GM18870 (cell line): Measurements from ENCODE around the gene SMARCAL1.

ENCODE experiments used
- ATAC-seq: cut with Tn5 transposase; IDR thresholded peaks from one replicate; pipeline ENCODE4 v1.9.1; 2021; ENCODE audit warnings: moderate library complexity; ENCODE audit not compliant: unreplicated experiment

The SMARCAL1 gene

DNA sequence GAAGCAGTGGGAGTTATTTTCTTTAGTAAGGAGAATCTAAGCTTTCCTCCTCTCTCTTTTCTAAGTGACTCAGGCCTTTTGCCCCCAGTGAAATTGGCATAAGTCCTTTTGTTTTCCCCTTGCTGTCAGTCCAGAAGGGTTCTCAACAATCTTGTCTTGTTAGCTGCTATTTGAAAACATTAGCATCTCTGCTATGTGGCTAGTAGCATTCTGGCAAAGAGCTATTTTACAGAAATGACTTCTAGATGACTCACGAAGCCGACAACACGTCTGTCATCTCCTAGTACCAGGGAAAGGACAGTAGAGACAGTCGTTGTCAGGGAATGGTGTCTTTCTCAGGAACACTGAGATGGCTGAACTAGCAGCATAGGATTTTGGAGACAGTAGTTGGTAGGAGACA, 14.7 kb downstream of the SMARCAL1 start:
- ATAC-seq, result no peak

DNA sequence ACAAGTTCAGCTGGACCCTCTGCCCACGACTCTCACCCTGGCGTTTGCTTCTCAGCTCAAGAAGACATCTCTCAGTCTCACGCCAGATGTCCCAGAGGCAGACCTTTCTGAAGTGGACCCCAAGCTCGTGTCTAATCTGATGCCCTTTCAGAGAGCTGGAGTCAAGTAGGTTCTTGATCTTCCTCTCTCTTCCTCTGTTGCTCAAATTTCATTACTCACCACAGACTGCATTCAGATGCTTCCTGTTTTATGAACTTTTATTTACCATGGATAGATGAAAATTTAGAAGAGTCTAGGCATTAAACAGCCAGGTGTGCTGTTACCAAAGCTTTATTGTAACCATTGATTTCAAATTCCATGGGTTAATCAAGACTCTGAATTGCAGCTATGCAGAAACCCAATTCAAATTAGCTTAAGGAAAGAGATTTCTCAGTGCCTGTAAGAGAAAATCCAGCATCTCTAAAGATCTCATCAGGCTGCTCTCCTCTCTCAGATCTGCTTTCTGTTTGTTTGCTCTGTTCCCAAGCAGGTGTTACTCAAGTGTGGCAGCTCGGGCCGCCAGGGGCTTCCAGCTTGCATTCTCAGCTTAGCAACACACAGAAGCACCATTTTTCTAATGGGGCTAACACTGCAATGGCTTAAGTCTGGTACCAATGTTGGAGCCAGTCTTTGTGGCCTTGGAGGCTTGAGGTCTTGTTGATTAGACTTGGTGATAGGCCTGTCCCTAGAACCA, 16.5 kb downstream of the SMARCAL1 start:
- no peak for ATAC-seq

DNA sequence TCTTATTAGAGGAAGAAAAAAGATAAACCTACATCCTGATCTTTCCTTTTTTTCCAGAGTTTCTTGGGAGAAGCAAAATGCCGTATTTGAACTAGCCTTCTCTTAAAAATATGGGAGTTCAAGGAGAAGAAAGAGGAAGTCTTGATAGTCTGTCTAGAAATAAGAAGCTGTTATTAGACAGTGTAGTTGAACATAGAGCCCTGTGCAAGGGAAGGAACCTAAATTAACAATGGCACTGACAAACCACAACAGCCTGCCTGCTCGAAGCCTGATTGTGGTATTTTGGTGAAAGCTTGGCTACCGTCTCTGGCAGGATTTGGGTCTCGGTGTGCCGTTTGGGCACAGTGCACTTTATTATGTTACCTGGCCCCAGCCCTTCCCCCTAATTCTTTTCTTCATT, 17.1 kb downstream of the SMARCAL1 start:
- no peak for ATAC-seq

GRCh38 chr2:216430811-216431530, 18.7 kb downstream of the SMARCAL1 start:
- no peak for ATAC-seq

GRCh38 chr2:216431531-216431856, 19.2 kb downstream of the SMARCAL1 start:
- no peak for ATAC-seq

GRCh38 chr2:216436383-216436782, 24.1 kb downstream of the SMARCAL1 start:
- ATAC-seq, result no peak

DNA sequence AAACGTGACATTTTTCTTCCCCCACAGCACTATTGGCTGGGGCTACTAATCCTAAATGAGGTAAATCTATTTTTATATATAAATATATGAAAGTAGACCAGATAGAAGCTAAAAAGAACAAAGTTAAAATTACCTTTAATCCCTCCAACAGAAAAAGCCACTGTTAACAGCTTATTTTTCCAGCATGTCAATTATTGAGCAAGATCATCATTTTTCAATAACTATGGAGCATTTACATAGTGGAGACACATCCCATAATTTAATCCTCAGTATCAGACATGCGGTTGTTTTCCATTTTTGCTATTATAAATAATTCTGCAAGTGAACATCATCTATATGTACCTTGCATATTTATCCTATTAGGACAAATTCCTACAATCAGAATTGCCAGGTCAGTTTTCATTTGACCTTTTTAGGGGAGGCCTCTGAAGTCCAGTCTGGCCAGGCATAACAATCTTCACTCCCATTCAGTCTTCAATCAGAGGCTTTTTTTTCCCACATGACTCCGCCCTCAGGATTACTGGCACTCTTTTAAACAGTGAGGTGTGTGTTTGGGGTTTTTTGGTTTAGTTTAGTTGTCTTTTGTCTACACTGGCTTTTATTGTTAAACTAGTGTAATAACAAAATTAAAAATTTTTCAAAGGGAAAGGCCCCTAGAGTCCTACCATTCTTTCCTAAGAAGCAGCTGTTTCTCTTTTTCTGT, 29.2 kb downstream of the SMARCAL1 start:
- no peak for ATAC-seq

- ATAC-seq, result no peak
Observed at GRCh38 chr2:216445501-216445900, 33.2 kb downstream of the SMARCAL1 start.

DNA sequence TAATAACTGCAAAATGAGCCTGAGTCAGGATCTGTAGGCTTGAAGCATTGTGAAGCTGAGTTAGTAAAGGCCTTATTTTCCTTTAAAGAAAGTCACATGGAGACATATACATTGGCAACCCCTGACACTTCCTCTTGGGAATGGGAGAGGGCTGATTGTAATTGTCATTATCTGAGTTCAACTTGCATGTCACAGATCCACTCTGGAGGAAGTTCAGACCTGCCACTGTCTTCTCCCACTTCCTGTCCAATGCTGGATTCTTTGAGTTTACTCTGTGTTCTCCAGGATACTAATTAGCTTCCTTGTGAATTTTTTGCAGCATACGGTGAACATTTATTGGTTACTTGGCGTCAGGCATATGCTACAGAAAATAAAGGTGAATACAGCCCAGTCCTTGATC, 34.1 kb downstream of the SMARCAL1 start:
- no peak for ATAC-seq

DNA sequence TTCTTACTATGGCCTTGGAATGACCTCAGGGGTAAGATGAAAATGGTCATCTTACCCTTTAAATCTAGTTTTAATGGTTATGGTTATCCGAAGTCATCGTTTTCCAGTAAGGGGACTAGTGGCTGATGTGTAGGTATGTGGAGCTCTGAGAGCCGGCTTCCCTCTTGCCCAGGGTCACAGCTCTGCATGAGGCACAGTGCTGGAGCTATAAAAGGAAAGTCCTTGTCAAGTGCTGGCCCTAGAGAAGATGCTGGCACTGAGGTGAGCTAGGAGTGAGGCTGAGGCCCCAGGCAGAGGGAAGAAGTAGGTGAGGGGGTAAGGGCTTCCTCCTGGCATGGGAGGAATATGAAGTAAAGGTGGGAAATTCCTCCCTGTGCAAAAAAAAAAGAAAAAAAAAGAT, 35.0 kb downstream of the SMARCAL1 start:
- no peak for ATAC-seq

DNA sequence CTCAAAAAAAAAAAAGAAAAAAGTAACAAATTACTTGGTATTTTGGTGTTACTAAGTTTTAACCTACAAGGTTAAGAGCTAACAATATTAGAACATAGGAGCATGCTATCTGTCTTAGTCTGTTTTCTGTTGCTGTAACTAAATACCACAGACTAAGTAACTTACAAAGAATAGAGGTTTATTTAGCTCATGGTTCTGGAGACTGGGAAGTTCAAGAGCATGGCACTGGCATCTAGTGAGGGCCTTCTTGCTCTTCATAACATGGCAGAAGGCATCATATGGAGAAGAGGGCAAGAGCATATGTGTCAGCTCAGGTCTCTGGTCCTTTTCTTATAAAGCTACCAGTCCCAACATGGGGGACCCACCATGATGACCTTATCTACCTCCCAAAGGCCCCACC, 36.5 kb downstream of the SMARCAL1 start:
- no peak for ATAC-seq

GRCh38 chr2:216450346-216450745, 38.1 kb downstream of the SMARCAL1 start:
- no peak for ATAC-seq

DNA sequence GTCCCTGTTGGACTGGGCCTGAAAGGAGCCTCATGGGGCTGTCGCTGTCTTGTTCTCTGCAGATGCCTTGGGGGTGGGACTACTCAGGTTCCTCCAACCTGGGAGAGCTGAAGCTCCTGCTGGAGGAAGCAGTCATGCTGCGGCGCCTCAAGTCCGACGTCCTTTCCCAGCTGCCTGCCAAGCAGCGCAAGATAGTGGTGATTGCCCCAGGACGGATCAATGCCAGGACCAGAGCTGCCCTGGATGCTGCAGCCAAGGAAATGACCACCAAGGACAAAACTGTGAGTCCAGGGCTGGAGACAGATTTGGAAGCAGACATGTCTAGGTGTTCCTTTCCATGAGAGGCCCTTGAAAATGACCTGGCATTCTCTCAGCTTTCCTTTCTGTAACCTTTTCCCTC, 38.5 kb downstream of the SMARCAL1 start:
- ATAC-seq, result no peak

DNA sequence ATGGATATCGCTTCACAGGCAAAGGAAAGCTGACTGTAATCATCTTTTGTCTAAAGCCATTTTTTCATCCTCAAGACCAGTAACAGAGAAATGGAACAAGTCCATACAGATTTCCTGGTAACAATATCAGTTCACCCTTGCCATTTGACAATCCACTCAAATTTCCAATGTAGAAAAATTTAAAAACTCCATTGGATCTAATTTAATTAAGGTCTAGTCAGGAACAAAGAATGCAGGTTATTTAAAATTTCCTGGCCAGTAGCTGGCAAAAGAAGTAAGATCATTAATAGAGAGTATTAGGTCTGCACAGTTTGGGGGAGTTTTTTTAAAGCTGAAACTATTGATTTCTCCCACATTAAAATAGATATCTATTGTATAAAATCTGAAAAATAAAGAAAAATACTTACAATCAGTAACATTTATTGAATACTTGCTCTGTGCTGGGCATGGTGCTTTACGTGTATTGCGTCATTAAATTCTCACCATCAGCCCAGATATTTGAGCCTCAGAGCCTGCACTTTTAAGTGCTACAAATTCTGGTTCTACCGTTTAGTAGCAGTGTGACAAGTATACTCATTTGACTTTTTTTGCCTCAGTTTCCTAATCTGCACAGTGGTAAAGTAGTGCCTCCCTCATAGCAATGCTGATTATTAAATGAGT, 41.8 kb downstream of the SMARCAL1 start:
- no peak for ATAC-seq

DNA sequence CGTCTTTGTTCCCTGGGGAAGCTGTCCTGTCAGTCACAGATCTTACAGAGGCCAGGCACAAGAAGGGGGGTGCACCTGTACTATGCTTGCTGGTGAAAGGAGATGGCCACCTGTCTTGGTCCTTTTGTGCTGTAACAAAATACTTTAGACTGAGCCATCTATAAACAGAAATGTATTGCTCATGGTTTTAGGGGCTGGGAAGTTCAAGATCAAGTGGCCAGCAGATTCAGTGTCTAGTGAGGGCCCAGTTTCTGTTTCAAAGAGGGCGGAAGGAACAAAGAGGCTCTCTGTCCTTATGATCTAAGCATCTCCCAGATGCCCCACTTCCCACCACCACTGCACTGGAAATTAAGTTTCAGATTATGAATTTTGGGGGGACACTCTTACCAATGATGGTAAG, 50.9 kb downstream of the SMARCAL1 start:
- ATAC-seq, result no peak

- ATAC-seq, result no peak
Observed at GRCh38 chr2:216464104-216464720, 51.9 kb downstream of the SMARCAL1 start.

GRCh38 chr2:216465579-216466195, 53.4 kb downstream of the SMARCAL1 start:
- ATAC-seq, result no peak

GRCh38 chr2:216467845-216468244, 55.6 kb downstream of the SMARCAL1 start:
- no peak for ATAC-seq

- ATAC-seq, result no peak
Observed at GRCh38 chr2:216469661-216470060, 57.4 kb downstream of the SMARCAL1 start.

DNA sequence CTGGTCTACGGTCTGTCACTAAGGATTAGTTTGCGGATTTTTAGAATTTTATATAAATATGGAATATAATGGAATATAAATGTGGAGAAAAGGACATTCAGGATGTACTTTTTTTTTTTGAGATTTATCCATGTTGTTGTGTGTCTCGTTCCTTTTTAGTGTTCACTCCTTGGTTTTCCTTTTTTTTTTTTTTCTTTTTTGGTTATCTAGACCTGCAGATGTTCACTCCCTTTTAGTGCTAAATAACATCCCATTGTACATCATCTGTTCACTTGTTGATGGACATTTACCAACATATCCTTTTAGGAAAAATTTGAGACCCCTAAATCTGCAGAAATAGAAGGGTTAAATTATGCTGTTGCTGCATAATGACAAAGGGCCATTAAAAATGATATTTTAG, 60.9 kb downstream of the SMARCAL1 start:
- ATAC-seq, result no peak
